Endothelial cell of umbilical vein (primary cell): ENCODE measurements around the gene SMPDL3B.

Experiments used
- EZH2 ChIP-seq: IDR thresholded peaks from 2 replicates; pipeline ENCODE4 v1.6.1; 2012; ENCODE audit warnings: borderline replicate concordance, low read depth, mild to moderate bottlenecking, moderate library complexity, low read length, inconsistent platforms; ENCODE audit not compliant: severe bottlenecking
- GATA2 ChIP-seq: IDR thresholded peaks from 2 replicates; pipeline ENCODE4 v1.7.0; 2011; ENCODE audit warnings: low read depth, mild to moderate bottlenecking, moderate library complexity, mixed read lengths, low read length; ENCODE audit not compliant: insufficient read length, insufficient read depth
- MYC ChIP-seq: IDR thresholded peaks from one replicate; pipeline ENCODE4 v1.6.1; 2011; ENCODE audit warnings: mild to moderate bottlenecking, low read depth, low read length
- POLR2A ChIP-seq: IDR thresholded peaks from 2 replicates; pipeline ENCODE4 v1.6.1; 2012; ENCODE audit warnings: low read depth, mild to moderate bottlenecking, control low read depth, low read length
- POLR2AphosphoS5 ChIP-seq: IDR thresholded peaks from 2 replicates; pipeline ENCODE4 v1.6.1; 2012; ENCODE audit warnings: low read depth, mild to moderate bottlenecking, control low read depth, low read length, moderate library complexity; ENCODE audit not compliant: insufficient read depth
- TF ChIP-seq, protein P1 (sequence below), 2 donors: IDR thresholded peaks; 1 replicate in 1 of 2; 2 replicates in 1 of 2; pipeline ENCODE4 v1.5.1; 2011; ENCODE audit warnings: low read length in 2 of 2, mild to moderate bottlenecking in 2 of 2, moderate library complexity in 2 of 2, control low read depth in 1 of 2, inconsistent platforms in 1 of 2, low read depth in 1 of 2; ENCODE audit not compliant: insufficient read depth in 1 of 2; ENCODE audit errors: extremely low read depth in 1 of 2

- TF ChIP-seq, protein P1, sequence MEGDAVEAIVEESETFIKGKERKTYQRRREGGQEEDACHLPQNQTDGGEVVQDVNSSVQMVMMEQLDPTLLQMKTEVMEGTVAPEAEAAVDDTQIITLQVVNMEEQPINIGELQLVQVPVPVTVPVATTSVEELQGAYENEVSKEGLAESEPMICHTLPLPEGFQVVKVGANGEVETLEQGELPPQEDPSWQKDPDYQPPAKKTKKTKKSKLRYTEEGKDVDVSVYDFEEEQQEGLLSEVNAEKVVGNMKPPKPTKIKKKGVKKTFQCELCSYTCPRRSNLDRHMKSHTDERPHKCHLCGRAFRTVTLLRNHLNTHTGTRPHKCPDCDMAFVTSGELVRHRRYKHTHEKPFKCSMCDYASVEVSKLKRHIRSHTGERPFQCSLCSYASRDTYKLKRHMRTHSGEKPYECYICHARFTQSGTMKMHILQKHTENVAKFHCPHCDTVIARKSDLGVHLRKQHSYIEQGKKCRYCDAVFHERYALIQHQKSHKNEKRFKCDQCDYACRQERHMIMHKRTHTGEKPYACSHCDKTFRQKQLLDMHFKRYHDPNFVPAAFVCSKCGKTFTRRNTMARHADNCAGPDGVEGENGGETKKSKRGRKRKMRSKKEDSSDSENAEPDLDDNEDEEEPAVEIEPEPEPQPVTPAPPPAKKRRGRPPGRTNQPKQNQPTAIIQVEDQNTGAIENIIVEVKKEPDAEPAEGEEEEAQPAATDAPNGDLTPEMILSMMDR (IDR thresholded peaks at IDR 0.05; ENCODE audit: extremely low read depth in 1 of 2, insufficient read depth in 1 of 2, low read depth in 1 of 2, low read length in 2 of 2) = no peak
- TF ChIP-seq POLR2A (no peak), POLR2AphosphoS5 (no peak), GATA2 (peak; percentile 70), MYC (no peak), EZH2 (no peak)
These were observed 64.3 kb downstream of the SMPDL3B start for GRCh38 chr1:27999055-27999454.
